Neural progenitor cell (in vitro differentiated cells): ENCODE data around the gene MIPEP.

Source experiments
- CTCF ChIP-seq: fragments of 200-600 bp; sonication (generic); IDR thresholded peaks from 2 replicates; pipeline ENCODE4 v1.5.1; 2017; ENCODE audit warnings: antibody characterized with exemption, mild to moderate bottlenecking
- EZH2 ChIP-seq: fragments of 200-600 bp; sonication (generic); IDR thresholded peaks from 2 replicates; pipeline ENCODE4 v1.6.1; 2017; ENCODE audit warnings: antibody characterized with exemption, mild to moderate bottlenecking, moderate library complexity

- TF ChIP-seq CTCF (no peak), EZH2 (no peak)
Measured at GRCh38 chr13:23715762-23716235, 173.4 kb downstream of the MIPEP start.
